Common myeloid progenitor, CD34-positive (primary cell): ENCODE measurements around the gene BARHL1.

ENCODE experiments used
- CTCF ChIA-PET: fragments of 350-600 bp; sonication (Branson Sonifier 250); formaldehyde crosslinking; loops from one replicate; lab custom pipeline; 2021; ENCODE audit warnings: antibody characterized with exemption; lab: Charles Lee
- POLR2A ChIA-PET: fragments of 350-600 bp; sonication (Branson Sonifier 250); formaldehyde crosslinking; loops from one replicate; lab custom pipeline; 2021; ENCODE audit warnings: antibody characterized with exemption; lab: Charles Lee
- DNase-seq, 3 donors: peaks; one replicate each; pipeline versions ENCODE4 v3.0.0 to v3.0.0-alpha.2; 2013
- H3K27ac ChIP-seq, 2 experiments: 1 replicate in 1 of 2; 2 replicates in 1 of 2; pipeline ENCODE4 v1.7.0; 2013; ENCODE audit warnings: inconsistent platforms in 2 of 2, low read length in 2 of 2, mild to moderate bottlenecking in 2 of 2, low read depth in 1 of 2, moderate library complexity in 1 of 2; ENCODE audit not compliant: severe bottlenecking in 2 of 2, insufficient read depth in 1 of 2, poor library complexity in 1 of 2
- H3K27me3 ChIP-seq, 5 experiments: replicated peaks in 2 of 5; 1 replicate in 3 of 5; 2 replicates in 2 of 5; pipeline versions ENCODE4 v1.6.1 to v1.7.0; 2013; ENCODE audit warnings: low read length in 4 of 5, mild to moderate bottlenecking in 2 of 5, moderate library complexity in 2 of 5, inconsistent platforms in 1 of 5; ENCODE audit not compliant: insufficient read depth in 5 of 5, control insufficient read depth in 4 of 5
- H3K36me3 ChIP-seq, 4 experiments: 1 replicate in 2 of 4; 2 replicates in 2 of 4; pipeline versions ENCODE4 v1.6.1 to v1.7.0; 2013; ENCODE audit warnings: low read length in 3 of 4, control low read depth in 1 of 4, mild to moderate bottlenecking in 1 of 4; ENCODE audit not compliant: control insufficient read depth in 4 of 4, insufficient read depth in 4 of 4
- H3K4me1 ChIP-seq, 4 experiments: 1 replicate in 3 of 4; 2 replicates in 1 of 4; pipeline versions ENCODE4 v1.6.1 to v1.7.1; 2013; ENCODE audit warnings: low read length in 3 of 4, mild to moderate bottlenecking in 3 of 4, control low read depth in 1 of 4, inconsistent platforms in 1 of 4, moderate library complexity in 1 of 4; ENCODE audit not compliant: control insufficient read depth in 4 of 4, insufficient read depth in 4 of 4; ENCODE audit errors: control extremely low read depth in 1 of 4
- H3K4me3 ChIP-seq, 7 experiments: 1 replicate in 4 of 7; 2 replicates in 3 of 7; pipeline versions ENCODE4 v1.5.1 to v1.7.0; 2013; ENCODE audit warnings: mild to moderate bottlenecking in 7 of 7, low read length in 6 of 7, moderate library complexity in 6 of 7, inconsistent platforms in 2 of 7, low read depth in 2 of 7, control low read depth in 1 of 7; ENCODE audit not compliant: insufficient read depth in 4 of 7, control insufficient read depth in 1 of 7; ENCODE audit errors: extremely low read depth in 1 of 7
- H3K9me3 ChIP-seq, 5 experiments: 1 replicate in 4 of 5; 2 replicates in 1 of 5; pipeline versions ENCODE4 v1.6.1 to v1.7.1; 2013; ENCODE audit warnings: low read length in 4 of 5, mild to moderate bottlenecking in 2 of 5, inconsistent platforms in 1 of 5, low read depth in 1 of 5, moderate library complexity in 1 of 5; ENCODE audit not compliant: control insufficient read depth in 4 of 5, insufficient read depth in 2 of 5; ENCODE audit errors: control extremely low read depth in 1 of 5
- WGBS: methylation state at CpG from one replicate; pipeline ENCODE4 v1.1.5; 2013; ENCODE audit not compliant: insufficient coverage; 5-methylcytosine and 5-hydroxymethylcytosine counted together

Gene BARHL1

GRCh38 chr9:132547436-132547835, 35.0 kb upstream of the BARHL1 start:
- Histone ChIP-seq H3K4me1 (peaks cover 0 to 10% (median 7%) of the 10 kb centered on the region in 4 experiments), H3K27ac (no peak overlapping the region), H3K9me3 (no peaks in the 10 kb centered on the region), H3K4me3 (no peak overlapping the region), H3K27me3 (peaks cover 0 to 15% (median 3%) of the 10 kb centered on the region in 5 experiments), H3K36me3 (no peaks in the 10 kb centered on the region)
- ChIA-PET CTCF (interaction anchor here (1.4 to 2.1 kb wide), 5 partner anchors 11 to 62 kb away, joined by 3 to 8 read pairs (median 4); no protein-coding TSS in a partner anchor), POLR2A (no interaction called here)
- no peak for DNase-seq
- WGBS: 92% methylated on average over 11 of the region's 13 CpGs

- no peak overlapping the region for H3K4me3 ChIP-seq
- no peaks in the 10 kb centered on the region for H3K36me3 ChIP-seq
- H3K4me1 ChIP-seq: peaks cover 0 to 10% (median 7%) of the 10 kb centered on the region in 4 experiments
- H3K9me3 ChIP-seq: no peaks in the 10 kb centered on the region
- ChIA-PET POLR2A (no interaction called here), CTCF (interaction anchor here (0.9 to 2.1 kb wide), 4 partner anchors 12 to 40 kb away, joined by 3 to 8 read pairs (median 5); no protein-coding TSS in a partner anchor)
- H3K27me3 ChIP-seq: peaks cover 0 to 15% (median 3%) of the 10 kb centered on the region in 5 experiments
- H3K27ac ChIP-seq: no peak overlapping the region
- 86% methylated on average over 7 of the region's 21 CpGs for WGBS
- no peak for DNase-seq
These were observed 34.3 kb upstream of the BARHL1 start for GRCh38 chr9:132547976-132548730.

GRCh38 chr9:132548751-132549640, 33.4 kb upstream of the BARHL1 start:
- H3K4me1 ChIP-seq: peaks cover 0 to 10% (median 7%) of the 10 kb centered on the region in 4 experiments
- no peak overlapping the region for H3K4me3 ChIP-seq
- H3K27me3 ChIP-seq: peaks cover 0 to 11% (median 3%) of the 10 kb centered on the region in 5 experiments
- no peak for DNase-seq
- ChIA-PET CTCF (interaction anchor here (0.9 to 1.2 kb wide), 3 partner anchors 13 to 41 kb away, joined by 3 to 5 read pairs (median 3); no protein-coding TSS in a partner anchor), POLR2A (no interaction called here)
- H3K27ac ChIP-seq: no peak overlapping the region
- no peaks in the 10 kb centered on the region for H3K9me3 ChIP-seq
- 74% methylated on average over 12 of the region's 17 CpGs for WGBS
- no peaks in the 10 kb centered on the region for H3K36me3 ChIP-seq

GRCh38 chr9:132551556-132551955, 30.9 kb upstream of the BARHL1 start:
- no peaks in the 10 kb centered on the region for H3K9me3 ChIP-seq
- peaks cover 0 to 3% (median under 1%) of the 10 kb centered on the region in 4 experiments for H3K4me1 ChIP-seq
- no peaks in the 10 kb centered on the region for H3K36me3 ChIP-seq
- H3K4me3 ChIP-seq: no peak overlapping the region
- 89% methylated on average over 11 of the region's 13 CpGs for whole genome bisulfite sequencing
- DNase-seq: no peak
- ChIA-PET POLR2A (no interaction called here), CTCF (no interaction called here)
- no peak overlapping the region for H3K27ac ChIP-seq
- H3K27me3 ChIP-seq: peaks cover 0 to 19% (median 7%) of the 10 kb centered on the region in 5 experiments

GRCh38 chr9:132552041-132552440, 30.4 kb upstream of the BARHL1 start:
- no peak overlapping the region for H3K27ac ChIP-seq
- ChIA-PET POLR2A (no interaction called here), CTCF (no interaction called here)
- H3K4me1 ChIP-seq: no peaks in the 10 kb centered on the region
- H3K36me3 ChIP-seq: no peaks in the 10 kb centered on the region
- DNase-seq: no peak
- WGBS: 94% methylated on average over 12 of the region's 12 CpGs
- H3K9me3 ChIP-seq: no peaks in the 10 kb centered on the region
- H3K27me3 ChIP-seq: peaks cover 0 to 23% (median 10%) of the 10 kb centered on the region in 5 experiments
- no peak overlapping the region for H3K4me3 ChIP-seq

- no peak for DNase-seq
- Histone ChIP-seq H3K9me3 (peaks cover 0 to 6% (median 0%) of the 10 kb centered on the region in 5 experiments), H3K36me3 (no peaks in the 10 kb centered on the region), H3K27me3 (peaks cover 3 to 37% (median 8%) of the 10 kb centered on the region in 5 experiments), H3K27ac (no peak overlapping the region), H3K4me3 (no peak overlapping the region), H3K4me1 (no peaks in the 10 kb centered on the region)
- POLR2A ChIA-PET: no interaction called here
- 94% methylated on average over 2 of the region's 2 CpGs for WGBS
- CTCF ChIA-PET: interaction anchor here (1.2 kb wide), 1 partner anchor 10 kb away, joined by 3 read pairs; no protein-coding TSS in a partner anchor
These were observed 27.7 kb upstream of the BARHL1 start for GRCh38 chr9:132554755-132555154.
